K562 (cell line): Measurements from ENCODE around the gene CALML3. TPM values are rescaled to one million over a fixed set of nuclear protein-coding genes. Genes with fewer than 3 reads are reported as not detected.
A peak's percentile ranks its signal among the peaks of the same experiment; 100 is the strongest.

Source experiments
- GATAD2B ChIP-seq: fragments of 450-650 bp; IDR thresholded peaks from 2 replicates; pipeline ENCODE4 v1.6.1; 2017; ENCODE audit warnings: mild to moderate bottlenecking, borderline replicate concordance
- HMG20B ChIP-seq: fragments of 250-450 bp; sonication (Bioruptor Pico); IDR thresholded peaks from 2 replicates; pipeline ENCODE4 v1.5.0; 2021; ENCODE audit warnings: mild to moderate bottlenecking
- HNRNPH1 ChIP-seq: fragments of 200-400 bp; formaldehyde crosslinking; optimal IDR thresholded peaks from 2 replicates; pipeline ENCODE3; 2017; ENCODE audit warnings: low read depth, mild to moderate bottlenecking, low read length, moderate library complexity
- SMAD2 ChIP-seq: fragments of 150-350 bp; IDR thresholded peaks from 2 replicates; pipeline ENCODE4 v1.6.1; 2014; ENCODE audit warnings: low read depth, mild to moderate bottlenecking, low read length
- SOX6 ChIP-seq: fragments of 450-650 bp; IDR thresholded peaks from 2 replicates; pipeline ENCODE4 v1.6.1; 2014; ENCODE audit warnings: mild to moderate bottlenecking
- TEAD2 ChIP-seq: fragments of 450-650 bp; IDR thresholded peaks from 2 replicates; pipeline ENCODE4 v1.6.1; 2016; ENCODE audit warnings: missing genetic modification characterization, control low read depth, missing compliant biosample characterization
- U2AF2 ChIP-seq: fragments of 200-400 bp; formaldehyde crosslinking; optimal IDR thresholded peaks from 2 replicates; pipeline ENCODE3; 2017; ENCODE audit warnings: low read depth, mild to moderate bottlenecking, low read length
- ZNF175 ChIP-seq: fragments of 200-800 bp; sonication (Bioruptor generic); IDR thresholded peaks from 2 replicates; pipeline ENCODE4 v1.6.1; 2016; ENCODE audit warnings: low read depth, mild to moderate bottlenecking, missing genetic modification characterization, missing compliant biosample characterization
- ZNF217 ChIP-seq: sonication (generic); formaldehyde crosslinking; IDR thresholded peaks from 2 replicates; pipeline ENCODE4 v1.8.0; 2022; ENCODE audit warnings: mild to moderate bottlenecking, missing genetic modification reagents
- ZNF551 ChIP-seq: fragments of 250-450 bp; sonication (Bioruptor Pico); IDR thresholded peaks from 2 replicates; pipeline ENCODE4 v1.5.0; 2021; ENCODE audit warnings: mild to moderate bottlenecking, moderate library complexity
- polyA plus RNA-seq, 8 experiments: library from polyadenylated mRNA; depleted of rRNA in 4 of 8; stranded (reverse) in 5 of 8; unstranded in 3 of 8; fragments of >200 nt; fragmentation: Nextera tagmentation in 2 of 8; fragmentation: Illumina TruSeq in 1 of 8; extraction: Ambion mirVana in 2 of 8; extraction: Trizol in 1 of 8; gene quantifications; 2 replicates each; pipeline versions ENCODE4 v1.2.1 to v1.2.3, GENCODE V29; 2011 to 2014; ENCODE audit warnings: inconsistent platforms in 1 of 8, missing spikeins in 1 of 8
- total RNA-seq, 7 experiments: library from RNA; depleted of rRNA in 6 of 7; stranded (reverse); fragments of >200 nt in 6 of 7; fragmentation: Illumina TruSeq in 2 of 7; extraction: Trizol in 2 of 7; gene quantifications; 2 replicates each; pipeline versions ENCODE4 v1.2.1 to v1.2.3, GENCODE V29; 2011 to 2021; ENCODE audit warnings: low replicate concordance in 1 of 7
- TF ChIP-seq, protein P1 (sequence below), 2 experiments: fragments of 450-650 bp; IDR thresholded peaks; 2 replicates each; pipeline ENCODE4 v1.6.1; 2018; ENCODE audit warnings: mild to moderate bottlenecking in 2 of 2, low read depth in 1 of 2; ENCODE audit not compliant: partially characterized antibody in 2 of 2
- TF ChIP-seq, protein P2 (sequence below): fragments of 250-450 bp; sonication (Bioruptor Pico); IDR thresholded peaks from 2 replicates; pipeline ENCODE4 v1.4.0; 2020; ENCODE audit warnings: mild to moderate bottlenecking
- TF ChIP-seq, protein P3 (sequence below): fragments of 450-650 bp; formaldehyde crosslinking; IDR thresholded peaks from 2 replicates; pipeline ENCODE4 v1.4.0; 2020; ENCODE audit warnings: mild to moderate bottlenecking, mixed read lengths
- TF ChIP-seq, protein P4 (sequence below): fragments of 250-450 bp; sonication (Bioruptor Pico); IDR thresholded peaks from 2 replicates; pipeline ENCODE4 v1.4.0; 2020
- TF ChIP-seq, protein P5 (sequence below): sonication (generic); formaldehyde crosslinking; IDR thresholded peaks from 2 replicates; pipeline ENCODE4 v1.8.0; 2023; ENCODE audit warnings: mild to moderate bottlenecking, missing genetic modification reagents
- TF ChIP-seq, protein P6 (sequence below): fragments of 450-650 bp; IDR thresholded peaks from 2 replicates; pipeline ENCODE4 v1.6.1; 2016; ENCODE audit warnings: antibody characterized with exemption

The CALML3 gene
- total and polyA plus RNA-seq, 9 of the 15 experiments (the other 6 are each of a cell fraction or from before 2014, with no cell fraction given): not detected

DNA sequence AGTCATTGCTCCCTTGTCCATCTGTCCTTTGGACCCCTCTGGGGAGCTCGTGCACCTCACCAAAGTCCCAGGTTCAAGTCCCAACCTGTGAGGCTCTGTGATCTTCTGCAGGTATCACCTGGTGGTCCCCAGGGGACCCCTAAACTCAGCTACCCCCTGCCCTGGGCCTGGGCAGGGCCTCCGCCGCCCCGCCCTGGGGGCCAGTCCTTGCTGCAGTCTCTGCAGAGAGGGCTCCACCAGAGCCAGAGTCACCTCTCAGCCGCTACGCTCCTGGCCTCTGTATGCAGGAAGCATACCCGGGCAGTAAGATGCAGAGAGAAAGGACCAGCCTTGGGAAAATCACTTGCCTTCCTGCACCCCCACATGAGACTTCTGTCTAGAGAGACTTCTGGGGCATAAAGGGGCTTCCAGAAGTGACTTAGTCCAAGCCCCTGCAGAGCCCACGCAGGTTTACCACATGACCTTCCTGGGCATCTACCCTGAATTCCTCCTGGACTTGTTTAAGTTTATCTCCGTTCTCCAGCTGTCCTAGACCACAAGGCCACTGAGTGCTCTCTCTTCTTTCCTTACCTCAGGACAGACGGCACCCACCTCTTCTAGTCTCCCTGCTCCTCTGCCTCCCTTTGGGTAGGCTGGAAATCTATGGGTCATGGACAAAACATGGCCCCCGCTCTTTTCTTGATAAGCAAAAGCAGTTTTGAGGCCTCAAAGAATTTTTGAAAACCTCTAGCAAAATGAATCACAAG, 46.6 kb upstream of the CALML3 start (continued):
- TF ChIP-seq, protein P1, sequence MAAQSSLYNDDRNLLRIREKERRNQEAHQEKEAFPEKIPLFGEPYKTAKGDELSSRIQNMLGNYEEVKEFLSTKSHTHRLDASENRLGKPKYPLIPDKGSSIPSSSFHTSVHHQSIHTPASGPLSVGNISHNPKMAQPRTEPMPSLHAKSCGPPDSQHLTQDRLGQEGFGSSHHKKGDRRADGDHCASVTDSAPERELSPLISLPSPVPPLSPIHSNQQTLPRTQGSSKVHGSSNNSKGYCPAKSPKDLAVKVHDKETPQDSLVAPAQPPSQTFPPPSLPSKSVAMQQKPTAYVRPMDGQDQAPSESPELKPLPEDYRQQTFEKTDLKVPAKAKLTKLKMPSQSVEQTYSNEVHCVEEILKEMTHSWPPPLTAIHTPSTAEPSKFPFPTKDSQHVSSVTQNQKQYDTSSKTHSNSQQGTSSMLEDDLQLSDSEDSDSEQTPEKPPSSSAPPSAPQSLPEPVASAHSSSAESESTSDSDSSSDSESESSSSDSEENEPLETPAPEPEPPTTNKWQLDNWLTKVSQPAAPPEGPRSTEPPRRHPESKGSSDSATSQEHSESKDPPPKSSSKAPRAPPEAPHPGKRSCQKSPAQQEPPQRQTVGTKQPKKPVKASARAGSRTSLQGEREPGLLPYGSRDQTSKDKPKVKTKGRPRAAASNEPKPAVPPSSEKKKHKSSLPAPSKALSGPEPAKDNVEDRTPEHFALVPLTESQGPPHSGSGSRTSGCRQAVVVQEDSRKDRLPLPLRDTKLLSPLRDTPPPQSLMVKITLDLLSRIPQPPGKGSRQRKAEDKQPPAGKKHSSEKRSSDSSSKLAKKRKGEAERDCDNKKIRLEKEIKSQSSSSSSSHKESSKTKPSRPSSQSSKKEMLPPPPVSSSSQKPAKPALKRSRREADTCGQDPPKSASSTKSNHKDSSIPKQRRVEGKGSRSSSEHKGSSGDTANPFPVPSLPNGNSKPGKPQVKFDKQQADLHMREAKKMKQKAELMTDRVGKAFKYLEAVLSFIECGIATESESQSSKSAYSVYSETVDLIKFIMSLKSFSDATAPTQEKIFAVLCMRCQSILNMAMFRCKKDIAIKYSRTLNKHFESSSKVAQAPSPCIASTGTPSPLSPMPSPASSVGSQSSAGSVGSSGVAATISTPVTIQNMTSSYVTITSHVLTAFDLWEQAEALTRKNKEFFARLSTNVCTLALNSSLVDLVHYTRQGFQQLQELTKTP (IDR thresholded peaks at IDR 0.05; ENCODE audit: low read depth in 1 of 2, partially characterized antibody in 2 of 2): peak in 1 of 2 experiments; percentile 22
- TF ChIP-seq ZNF217 (CRISPR knock-in tag) (no peak), ZNF175 (CRISPR knock-in tag) (no peak), SOX6 (peak; percentile 42; the same call in 1 of the 2 replicates), TEAD2 (tag) (no peak), SMAD2 (no peak), HMG20B (CRISPR knock-in tag) (no peak), ZNF551 (CRISPR knock-in tag) (no peak), U2AF2 (no peak), HNRNPH1 (no peak), GATAD2B (no peak; the same call in 1 of the 2 replicates)
- TF ChIP-seq, protein P2, sequence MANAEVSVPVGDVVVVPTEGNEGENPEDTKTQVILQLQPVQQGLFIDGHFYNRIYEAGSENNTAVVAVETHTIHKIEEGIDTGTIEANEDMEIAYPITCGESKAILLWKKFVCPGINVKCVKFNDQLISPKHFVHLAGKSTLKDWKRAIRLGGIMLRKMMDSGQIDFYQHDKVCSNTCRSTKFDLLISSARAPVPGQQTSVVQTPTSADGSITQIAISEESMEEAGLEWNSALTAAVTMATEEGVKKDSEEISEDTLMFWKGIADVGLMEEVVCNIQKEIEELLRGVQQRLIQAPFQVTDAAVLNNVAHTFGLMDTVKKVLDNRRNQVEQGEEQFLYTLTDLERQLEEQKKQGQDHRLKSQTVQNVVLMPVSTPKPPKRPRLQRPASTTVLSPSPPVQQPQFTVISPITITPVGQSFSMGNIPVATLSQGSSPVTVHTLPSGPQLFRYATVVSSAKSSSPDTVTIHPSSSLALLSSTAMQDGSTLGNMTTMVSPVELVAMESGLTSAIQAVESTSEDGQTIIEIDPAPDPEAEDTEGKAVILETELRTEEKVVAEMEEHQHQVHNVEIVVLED (CRISPR knock-in tag): no peak
- TF ChIP-seq, protein P3, sequence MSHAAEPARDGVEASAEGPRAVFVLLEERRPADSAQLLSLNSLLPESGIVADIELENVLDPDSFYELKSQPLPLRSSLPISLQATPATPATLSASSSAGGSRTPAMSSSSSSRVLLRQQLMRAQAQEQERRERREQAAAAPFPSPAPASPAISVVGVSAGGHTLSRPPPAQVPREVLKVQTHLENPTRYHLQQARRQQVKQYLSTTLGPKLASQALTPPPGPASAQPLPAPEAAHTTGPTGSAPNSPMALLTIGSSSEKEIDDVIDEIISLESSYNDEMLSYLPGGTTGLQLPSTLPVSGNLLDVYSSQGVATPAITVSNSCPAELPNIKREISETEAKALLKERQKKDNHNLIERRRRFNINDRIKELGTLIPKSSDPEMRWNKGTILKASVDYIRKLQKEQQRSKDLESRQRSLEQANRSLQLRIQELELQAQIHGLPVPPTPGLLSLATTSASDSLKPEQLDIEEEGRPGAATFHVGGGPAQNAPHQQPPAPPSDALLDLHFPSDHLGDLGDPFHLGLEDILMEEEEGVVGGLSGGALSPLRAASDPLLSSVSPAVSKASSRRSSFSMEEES (CRISPR knock-in tag): no peak
- TF ChIP-seq, protein P4, sequence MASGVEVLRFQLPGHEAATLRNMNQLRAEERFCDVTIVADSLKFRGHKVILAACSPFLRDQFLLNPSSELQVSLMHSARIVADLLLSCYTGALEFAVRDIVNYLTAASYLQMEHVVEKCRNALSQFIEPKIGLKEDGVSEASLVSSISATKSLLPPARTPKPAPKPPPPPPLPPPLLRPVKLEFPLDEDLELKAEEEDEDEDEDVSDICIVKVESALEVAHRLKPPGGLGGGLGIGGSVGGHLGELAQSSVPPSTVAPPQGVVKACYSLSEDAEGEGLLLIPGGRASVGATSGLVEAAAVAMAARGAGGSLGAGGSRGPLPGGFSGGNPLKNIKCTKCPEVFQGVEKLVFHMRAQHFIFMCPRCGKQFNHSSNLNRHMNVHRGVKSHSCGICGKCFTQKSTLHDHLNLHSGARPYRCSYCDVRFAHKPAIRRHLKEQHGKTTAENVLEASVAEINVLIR (CRISPR knock-in tag): no peak
- TF ChIP-seq, protein P5, sequence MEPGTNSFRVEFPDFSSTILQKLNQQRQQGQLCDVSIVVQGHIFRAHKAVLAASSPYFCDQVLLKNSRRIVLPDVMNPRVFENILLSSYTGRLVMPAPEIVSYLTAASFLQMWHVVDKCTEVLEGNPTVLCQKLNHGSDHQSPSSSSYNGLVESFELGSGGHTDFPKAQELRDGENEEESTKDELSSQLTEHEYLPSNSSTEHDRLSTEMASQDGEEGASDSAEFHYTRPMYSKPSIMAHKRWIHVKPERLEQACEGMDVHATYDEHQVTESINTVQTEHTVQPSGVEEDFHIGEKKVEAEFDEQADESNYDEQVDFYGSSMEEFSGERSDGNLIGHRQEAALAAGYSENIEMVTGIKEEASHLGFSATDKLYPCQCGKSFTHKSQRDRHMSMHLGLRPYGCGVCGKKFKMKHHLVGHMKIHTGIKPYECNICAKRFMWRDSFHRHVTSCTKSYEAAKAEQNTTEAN (CRISPR knock-in tag): no peak
- TF ChIP-seq, protein P6, sequence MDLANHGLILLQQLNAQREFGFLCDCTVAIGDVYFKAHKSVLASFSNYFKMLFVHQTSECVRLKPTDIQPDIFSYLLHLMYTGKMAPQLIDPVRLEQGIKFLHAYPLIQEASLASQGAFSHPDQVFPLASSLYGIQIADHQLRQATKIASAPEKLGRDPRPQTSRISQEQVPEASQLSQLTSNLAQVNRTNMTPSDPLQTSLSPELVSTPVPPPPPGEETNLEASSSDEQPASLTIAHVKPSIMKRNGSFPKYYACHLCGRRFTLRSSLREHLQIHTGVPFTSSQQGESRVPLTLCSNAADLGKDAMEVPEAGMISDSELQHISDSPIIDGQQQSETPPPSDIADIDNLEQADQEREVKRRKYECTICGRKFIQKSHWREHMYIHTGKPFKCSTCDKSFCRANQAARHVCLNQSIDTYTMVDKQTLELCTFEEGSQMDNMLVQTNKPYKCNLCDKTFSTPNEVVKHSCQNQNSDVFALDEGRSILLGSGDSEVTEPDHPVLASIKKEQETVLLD: peak; percentile 42; the same call in 1 of the 2 replicates
